ENCODE measurements around the gene MAP1LC3B2.

DNA sequence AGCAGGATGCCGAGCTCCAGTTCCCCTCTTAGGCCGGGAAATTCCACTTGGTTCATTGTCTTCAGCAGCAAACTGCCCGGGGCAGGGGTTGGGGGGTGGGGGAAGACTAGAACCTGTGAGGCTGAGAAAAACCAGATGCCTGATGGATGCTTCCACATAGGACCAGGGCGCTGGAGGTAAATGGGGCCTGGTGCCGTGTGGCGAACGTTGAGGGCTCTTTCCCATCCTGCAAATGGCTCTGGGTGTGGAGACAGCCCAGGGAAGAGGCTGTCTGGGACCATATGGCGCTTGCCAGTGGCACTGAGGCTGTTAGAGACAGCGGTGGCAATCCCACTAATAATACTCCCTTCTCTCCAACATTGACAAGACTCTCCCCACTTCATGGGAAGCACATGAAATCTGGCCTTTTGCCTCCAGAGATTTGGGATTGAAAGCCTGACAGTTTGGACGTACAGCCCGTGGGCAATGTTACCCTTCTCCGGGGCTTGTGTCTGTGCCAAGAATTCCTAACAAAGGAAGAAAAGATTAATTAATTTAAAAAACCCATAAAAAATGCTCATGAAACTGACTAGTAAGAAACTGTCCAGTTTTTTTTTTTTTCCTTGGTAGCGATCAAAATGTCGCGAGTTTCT, 44.5 kb downstream of the MAP1LC3B2 start:
- no peak for TF ChIP-seq POLR2AphosphoS5 (IDR thresholded peaks at IDR 0.05; ENCODE audit: borderline replicate concordance, low read depth, low read length)
- TF ChIP-seq EZH2 (IDR thresholded peaks at IDR 0.05): no peak
- TF ChIP-seq FOXP2 (optimal IDR thresholded peaks at IDR 0.05; ENCODE audit: control extremely low read depth, extremely low read length, insufficient read depth): no peak
